ENCODE measurements around the gene MYH15. TPM values are rescaled to one million over a fixed set of nuclear protein-coding genes. Genes with fewer than 3 reads are reported as not detected.

MYH15 gene
- total and polyA plus RNA-seq, 12 donors, result 0.07 to 1.0 (median 0.20) TPM; not detected in 2

- H3K4me3 ChIP-seq, result no peak overlapping the region
- TF ChIP-seq CTCF (IDR thresholded peaks at IDR 0.05), result no peak
- TF ChIP-seq POLR2A (IDR thresholded peaks at IDR 0.05), result no peak
- intact Hi-C loops (cut with DNase I), result no loop called here
Observed at GRCh38 chr3:108527109-108527508, 16.7 kb upstream of the MYH15 start.

GRCh38 chr3:108525971-108526370 is 15.6 kb upstream of the MYH15 start:
- Histone ChIP-seq H3K27ac (no peak overlapping the region), H3K27me3 (no peaks in the 10 kb centered on the region), H3K4me1 (replicated peaks in 1 of 2) (no peaks in the 10 kb centered on the region), H3K4me3 (no peak overlapping the region), H3K36me3 (replicated peaks in 1 of 2) (no peaks in the 10 kb centered on the region), H3K9me3 (replicated peaks in 1 of 3) (no peaks in the 10 kb centered on the region)
- intact Hi-C loops (cut with DNase I), result no loop called here
- TF ChIP-seq POLR2A (IDR thresholded peaks at IDR 0.05), result no peak
- WGBS, 4 donors, result 84 to 94% (median 89%) methylated on average over 2 of the region's 2 CpGs
- DNase-seq, result no peak

More at GRCh38 chr3:108527109-108527508, 16.7 kb upstream of the MYH15 start:
- no peak for DNase-seq
- Histone ChIP-seq H3K4me1 (replicated peaks in 1 of 2) (no peaks in the 10 kb centered on the region), H3K36me3 (replicated peaks in 1 of 2) (no peaks in the 10 kb centered on the region), H3K9me3 (replicated peaks in 1 of 3) (no peaks in the 10 kb centered on the region), H3K27ac (no peak overlapping the region), H3K27me3 (no peaks in the 10 kb centered on the region)

GRCh38 chr3:108525256-108525655 is 14.9 kb upstream of the MYH15 start:
- intact Hi-C loops (cut with DNase I), result no loop called here
- no peak overlapping the region for H3K27ac ChIP-seq
- WGBS, 4 donors, result 71 to 81% (median 77%) methylated on average over 2 of the region's 2 CpGs
- H3K4me3 ChIP-seq, result no peak overlapping the region
- H3K27me3 ChIP-seq, result no peaks in the 10 kb centered on the region
- no peaks in the 10 kb centered on the region for H3K4me1 ChIP-seq (replicated peaks in 1 of 2)
- DNase-seq, result no peak
- TF ChIP-seq CTCF (IDR thresholded peaks at IDR 0.05) (no peak), POLR2A (IDR thresholded peaks at IDR 0.05) (no peak)
- no peaks in the 10 kb centered on the region for H3K9me3 ChIP-seq (replicated peaks in 1 of 3)
- H3K36me3 ChIP-seq (replicated peaks in 1 of 2), result no peaks in the 10 kb centered on the region

GRCh38 chr3:108524537-108524936 is 14.1 kb upstream of the MYH15 start:
- DNase-seq, result no peak
- WGBS, 4 donors, result 53 to 74% (median 56%) methylated on average over 2 of the region's 2 CpGs
- Histone ChIP-seq H3K4me3 (no peak overlapping the region), H3K9me3 (replicated peaks in 1 of 3) (no peaks in the 10 kb centered on the region), H3K27ac (no peak overlapping the region), H3K36me3 (replicated peaks in 1 of 2) (no peaks in the 10 kb centered on the region), H3K4me1 (replicated peaks in 1 of 2) (no peaks in the 10 kb centered on the region), H3K27me3 (no peaks in the 10 kb centered on the region)
- intact Hi-C loops (cut with DNase I), result no loop called here
- no peak for TF ChIP-seq POLR2A (IDR thresholded peaks at IDR 0.05)
- no peak for TF ChIP-seq CTCF (IDR thresholded peaks at IDR 0.05)

- no peaks in the 10 kb centered on the region for H3K9me3 ChIP-seq (replicated peaks in 1 of 3)
- intact Hi-C loops (cut with DNase I), result no loop called here
- 72 to 80% (median 76%) methylated on average over 1 of the region's 1 CpG for WGBS, 4 donors
Observed at GRCh38 chr3:108518895-108519294, 8.5 kb upstream of the MYH15 start.

More at GRCh38 chr3:108518895-108519294, 8.5 kb upstream of the MYH15 start:
- H3K4me3 ChIP-seq, result no peak overlapping the region
- no peak overlapping the region for H3K27ac ChIP-seq
- TF ChIP-seq CTCF (IDR thresholded peaks at IDR 0.05) (no peak), POLR2A (IDR thresholded peaks at IDR 0.05) (no peak)
- no peak for DNase-seq
- H3K36me3 ChIP-seq (replicated peaks in 1 of 2), result no peaks in the 10 kb centered on the region
- H3K4me1 ChIP-seq (replicated peaks in 1 of 2), result no peaks in the 10 kb centered on the region
- no peaks in the 10 kb centered on the region for H3K27me3 ChIP-seq

All from adrenal gland (tissue), 12 donors.